Umbilical cord (tissue), 2 donors: ENCODE measurements around the gene EPAS1. TPM values are rescaled to one million over a fixed set of nuclear protein-coding genes. Genes with fewer than 3 reads are reported as not detected.
"Not testable (repeated sequence)": the region's sequence is repeated elsewhere in the genome, so short reads cannot be mapped to it uniquely, and the experiment has no call there.

Source experiments
- DNase-seq: peaks from one replicate; pipeline ENCODE4 v3.0.0-alpha.2; 2015; ENCODE audit warnings: low spot score
- total RNA-seq: library from RNA; depleted of rRNA; stranded (reverse); fragments of >200 nt; gene quantifications from one replicate; pipeline ENCODE4 v1.2.3, GENCODE V29; 2014; ENCODE audit warnings: low replicate concordance; ENCODE audit not compliant: insufficient read depth

Gene EPAS1
- total RNA-seq, 1 donor from 2014 or later = 52.2 TPM

DNA sequence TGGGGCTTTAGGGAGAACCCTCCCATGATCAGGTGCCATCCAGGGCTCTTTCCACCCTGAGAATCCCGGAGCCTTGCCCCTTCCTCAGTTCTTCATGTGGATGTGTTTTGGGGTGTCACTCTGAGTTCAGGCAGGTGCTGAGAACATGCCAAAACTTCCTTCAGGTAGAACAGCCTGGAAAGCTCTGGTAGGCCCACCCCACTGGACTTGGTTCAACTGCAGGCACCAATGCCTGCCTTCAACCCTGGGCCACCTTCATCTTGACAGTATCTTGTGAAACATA lies 85.8 kb downstream of the EPAS1 start:
- no peak for DNase-seq

DNA sequence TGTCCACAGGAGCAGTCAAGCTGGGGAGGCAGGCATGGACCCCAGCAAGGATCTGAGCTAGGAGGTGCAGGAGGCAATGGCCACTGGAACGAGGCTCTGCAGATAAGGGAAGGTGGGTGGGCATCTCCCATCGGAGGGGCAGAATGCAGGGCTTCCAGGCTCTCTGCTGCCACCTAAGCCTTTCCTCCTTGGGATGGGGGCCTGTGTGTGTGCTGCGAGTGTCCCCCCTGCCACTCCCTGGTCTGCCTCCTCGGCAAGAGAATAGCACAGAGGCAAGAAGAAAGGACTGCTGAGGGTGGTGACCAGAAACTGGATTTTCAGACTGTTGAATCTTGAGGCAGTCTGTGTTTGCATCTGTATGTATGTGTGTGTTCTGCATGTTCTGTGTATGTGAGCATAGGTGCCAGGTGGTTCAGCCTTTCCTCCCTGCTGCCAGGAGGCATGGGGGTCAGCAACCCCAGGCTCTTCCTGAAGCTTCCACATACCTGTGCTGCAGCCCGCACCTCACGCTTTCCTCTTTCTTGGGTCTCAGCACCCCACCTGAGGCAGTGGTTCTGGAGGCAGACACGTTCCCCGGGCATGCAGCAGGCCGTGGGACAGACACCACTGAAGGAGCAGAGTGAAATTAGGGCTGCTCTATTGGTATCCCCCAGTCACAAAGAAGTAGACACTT lies 86.7 kb downstream of the EPAS1 start:
- no peak for DNase-seq

- no peak for DNase-seq
Observed at GRCh38 chr2:46384457-46384815, 87.2 kb downstream of the EPAS1 start.

DNA sequence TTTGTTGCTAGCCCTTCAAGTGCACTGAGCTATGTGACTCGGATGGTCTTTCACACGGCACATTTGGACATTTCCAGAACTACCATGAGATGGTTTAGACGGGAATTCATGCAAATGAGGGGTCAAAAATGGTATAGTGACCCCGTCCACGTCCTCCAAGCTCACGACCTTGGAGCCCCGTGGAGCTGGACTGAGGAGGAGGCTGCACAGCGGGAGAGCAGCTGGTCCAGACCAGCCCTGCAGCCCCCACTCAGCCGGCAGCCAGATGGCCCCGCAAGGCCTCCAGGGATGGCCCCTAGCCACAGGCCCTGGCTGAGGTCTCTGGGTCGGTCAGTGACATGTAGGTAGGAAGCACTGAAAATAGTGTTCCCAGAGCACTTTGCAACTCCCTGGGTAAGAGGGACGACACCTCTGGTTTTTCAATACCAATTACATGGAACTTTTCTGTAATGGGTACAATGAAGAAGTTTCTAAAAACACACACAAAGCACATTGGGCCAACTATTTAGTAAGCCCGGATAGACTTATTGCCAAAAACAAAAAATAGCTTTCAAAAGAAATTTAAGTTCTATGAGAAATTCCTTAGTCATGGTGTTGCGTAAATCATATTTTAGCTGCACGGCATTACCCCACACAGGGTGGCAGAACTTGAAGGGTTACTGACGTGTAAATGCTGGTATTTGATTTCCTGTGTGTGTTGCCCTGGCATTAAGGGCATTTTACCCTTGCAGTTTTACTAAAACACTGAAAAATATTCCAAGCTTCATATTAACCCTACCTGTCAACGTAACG lies 88.8 kb downstream of the EPAS1 start:
- DNase-seq = no peak

GRCh38 chr2:46386763-46387162 lies 89.6 kb downstream of the EPAS1 start:
- no peak for DNase-seq

GRCh38 chr2:46387292-46387691 lies 90.1 kb downstream of the EPAS1 start:
- DNase-seq = no peak

DNA sequence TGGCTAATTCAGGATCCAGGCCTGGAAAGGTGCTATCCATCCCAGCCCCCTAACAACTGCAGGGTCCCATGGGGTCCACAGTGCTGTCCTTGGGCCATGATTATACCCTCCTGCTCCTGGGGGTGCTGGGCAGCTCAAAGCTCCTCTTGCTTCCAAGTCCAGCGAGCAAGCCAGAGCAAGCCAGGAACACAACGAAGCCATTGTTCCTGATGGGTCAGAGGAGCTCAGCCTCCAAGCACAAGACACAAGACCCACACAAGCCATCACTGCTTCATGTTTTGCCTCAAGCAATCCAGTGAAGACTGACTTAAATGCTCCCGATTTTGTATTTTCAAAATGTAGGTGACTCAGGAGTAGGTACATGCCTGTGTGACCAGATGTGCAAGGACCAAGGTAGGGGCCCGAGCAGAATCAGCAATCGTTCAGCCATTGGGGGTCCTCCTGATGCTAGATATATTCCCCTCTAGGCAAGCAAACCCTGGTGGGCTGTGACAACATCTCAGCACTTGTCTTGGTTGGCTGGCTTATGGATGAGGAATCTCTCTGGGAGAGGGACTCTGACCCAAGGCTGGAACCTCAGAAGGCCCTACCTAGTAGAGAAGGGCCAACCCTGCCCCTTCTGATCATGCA lies 90.8 kb downstream of the EPAS1 start:
- no peak for DNase-seq

- no peak for DNase-seq
Observed at GRCh38 chr2:46388881-46389280, 91.7 kb downstream of the EPAS1 start.

DNA sequence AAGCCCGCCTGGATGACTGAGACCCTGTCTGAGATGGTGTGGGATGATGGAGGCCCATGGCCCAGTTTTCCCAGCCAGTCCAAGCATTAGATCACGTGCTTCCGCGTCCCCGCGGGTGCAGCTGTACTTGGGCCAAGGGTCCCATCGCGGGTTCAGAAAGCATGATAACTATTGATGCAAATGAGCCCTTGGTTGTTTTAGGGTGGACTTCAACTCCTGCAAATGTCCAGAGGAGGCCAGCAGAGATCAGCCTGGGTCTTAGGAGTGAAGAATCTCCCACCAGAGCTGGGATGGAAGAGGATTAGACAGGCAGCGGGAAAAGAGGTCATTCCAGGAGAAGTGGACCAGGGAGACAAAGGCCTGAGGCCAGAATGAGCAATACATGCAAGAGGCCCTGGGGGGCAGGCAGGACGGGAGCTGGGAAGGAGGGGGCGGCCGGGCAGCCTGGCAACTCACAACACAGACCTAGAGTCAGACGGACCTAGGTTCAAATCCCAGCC lies 92.3 kb downstream of the EPAS1 start:
- no peak for DNase-seq

- DNase-seq = no peak
Observed at GRCh38 chr2:46390036-46390435, 92.8 kb downstream of the EPAS1 start.

DNA sequence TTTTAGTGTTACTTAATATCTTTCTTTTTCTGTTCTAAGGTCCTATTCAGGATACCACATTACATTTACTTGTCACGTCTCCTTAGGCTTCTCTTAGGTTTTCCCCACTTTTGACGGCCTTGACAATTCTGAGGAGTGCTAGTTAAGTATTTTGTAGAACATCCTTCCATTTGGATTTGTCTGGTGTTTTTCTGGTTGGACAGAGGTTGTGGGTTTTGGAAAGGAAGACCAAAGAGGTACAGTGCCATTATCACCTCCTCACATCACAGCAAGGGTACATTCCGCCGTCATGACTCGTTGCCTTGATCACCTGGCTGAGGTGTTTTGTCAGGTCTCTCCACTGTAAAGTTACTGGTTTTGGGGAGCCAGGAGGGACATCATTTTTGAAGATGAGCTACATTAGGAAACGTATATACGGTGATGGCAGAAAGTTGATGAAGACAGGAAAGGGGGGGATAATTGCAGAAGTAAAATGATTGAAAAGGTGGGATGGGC lies 93.7 kb downstream of the EPAS1 start:
- no peak for DNase-seq

DNA sequence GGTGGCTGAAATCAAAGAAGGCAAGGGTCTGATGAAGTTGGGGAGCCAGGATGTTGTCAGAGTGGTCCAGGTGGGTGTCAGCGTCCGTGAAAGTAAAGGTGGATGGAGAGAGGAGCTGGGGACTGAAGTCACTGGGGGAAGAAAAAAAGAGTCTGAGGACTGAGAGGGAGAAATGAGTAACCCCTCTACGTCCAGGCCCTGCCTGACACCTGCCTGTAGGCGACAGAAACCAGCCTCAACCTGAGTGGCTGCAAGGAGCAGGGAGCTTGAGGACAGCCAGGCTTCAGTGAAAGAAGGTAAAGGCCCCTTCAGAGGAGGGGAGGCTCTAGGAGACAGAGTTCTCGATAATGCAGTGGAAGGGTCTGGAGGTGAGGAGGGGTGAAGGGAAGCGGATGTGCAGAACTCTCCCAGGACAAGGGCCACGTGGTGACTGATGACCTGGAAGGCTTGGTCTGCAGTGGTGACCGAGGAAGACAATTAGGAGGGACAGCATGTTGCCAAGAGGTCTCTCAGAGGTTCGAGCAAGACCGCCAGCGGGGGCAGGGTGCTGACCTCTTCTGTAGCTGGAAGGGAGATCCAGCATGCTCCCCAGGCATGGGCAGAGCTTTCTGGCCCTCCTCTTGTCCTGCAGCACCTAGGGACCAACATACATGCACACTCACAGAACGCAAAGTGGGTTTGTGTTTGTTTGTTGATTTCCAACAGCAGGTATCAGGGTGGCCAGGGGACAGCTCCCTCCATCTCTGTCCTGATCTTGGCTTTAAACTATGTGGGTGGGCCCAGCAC lies 95.5 kb downstream of the EPAS1 start:
- no peak for DNase-seq

GRCh38 chr2:46393347-46393820 lies 96.2 kb downstream of the EPAS1 start:
- no peak for DNase-seq

DNA sequence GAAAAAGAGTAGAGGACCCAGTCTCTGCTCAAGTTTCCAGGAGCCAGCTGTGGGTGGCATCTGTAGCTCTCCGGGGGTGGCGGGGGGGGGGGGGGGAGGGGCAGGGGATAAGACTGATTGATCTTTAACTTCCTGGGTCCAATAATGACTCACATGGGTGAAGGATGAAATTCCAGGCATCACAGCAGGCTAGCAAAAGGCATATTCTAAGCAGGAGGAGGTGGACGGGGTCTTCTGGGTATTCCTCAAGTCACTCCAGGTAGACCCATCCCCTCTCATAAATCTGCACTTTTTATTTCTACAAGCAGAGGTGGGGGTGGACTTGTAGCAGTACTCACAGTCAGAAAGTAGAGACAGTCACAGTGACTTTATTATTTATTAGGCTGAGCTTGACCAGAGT lies 96.7 kb downstream of the EPAS1 start:
- no peak for DNase-seq

GRCh38 chr2:46394649-46395510 lies 97.7 kb downstream of the EPAS1 start:
- DNase-seq = no peak

- not testable (repeated sequence) for DNase-seq
Observed at GRCh38 chr2:46395730-46396129, 98.5 kb downstream of the EPAS1 start.

GRCh38 chr2:46400016-46400415 lies 102.8 kb downstream of the EPAS1 start:
- DNase-seq = no peak

DNA sequence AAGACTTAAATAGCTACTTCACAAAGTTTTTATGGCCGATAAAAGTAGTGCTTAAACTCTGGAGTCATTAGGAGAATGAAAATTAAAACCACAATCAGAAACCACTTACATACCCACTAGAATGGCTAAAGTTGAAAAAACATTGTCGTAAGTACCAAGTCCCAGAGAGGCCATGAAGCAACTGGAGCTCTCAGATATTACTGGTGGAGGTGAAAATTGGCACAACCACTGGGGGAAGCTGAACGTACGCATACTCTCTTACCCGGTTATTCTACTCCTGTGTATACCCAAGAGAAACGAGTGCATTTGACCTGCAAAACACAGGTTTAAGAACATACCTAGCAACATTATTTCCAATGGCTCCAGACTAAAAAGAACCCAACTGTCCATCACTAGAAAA lies 105.7 kb downstream of the EPAS1 start:
- no peak for DNase-seq

- no peak for DNase-seq
Observed at GRCh38 chr2:46404181-46404759, 107.1 kb downstream of the EPAS1 start.

DNA sequence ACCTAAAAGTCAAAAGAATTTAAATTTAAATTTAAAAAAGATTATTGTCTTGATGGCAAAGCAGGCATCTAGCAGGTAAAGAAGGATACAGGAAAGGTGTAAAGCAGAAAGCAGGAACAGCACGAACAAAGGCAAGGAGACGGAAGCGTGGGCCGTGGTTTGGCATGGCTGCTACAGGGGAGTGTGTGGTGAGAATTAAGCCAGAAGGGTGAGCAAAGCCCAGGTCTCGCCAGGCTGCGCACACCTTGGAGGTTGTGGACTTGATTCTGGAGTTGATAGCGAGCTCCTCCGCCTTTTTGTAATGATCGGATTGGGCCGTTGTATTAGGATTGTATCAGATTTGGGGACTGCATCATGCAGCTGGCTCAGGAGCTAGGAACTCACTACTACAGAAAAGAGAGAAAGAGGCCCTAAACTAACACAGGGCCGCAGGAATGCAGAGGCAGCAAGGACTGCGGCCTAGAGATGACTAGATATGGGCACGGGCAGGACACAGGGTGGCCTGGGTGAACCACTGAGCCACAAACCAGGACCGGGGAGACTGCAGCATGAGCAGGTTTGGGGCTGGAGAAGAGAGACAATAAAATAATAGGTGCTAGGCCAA lies 110.7 kb downstream of the EPAS1 start:
- no peak for DNase-seq
